Subcutaneous adipose tissue (tissue), 4 donors: Measurements from ENCODE around the gene PAPOLB. TPM values are rescaled to one million over a fixed set of nuclear protein-coding genes. Genes with fewer than 3 reads are reported as not detected.

Experiments
- CTCF ChIP-seq: fragments of 450-650 bp; IDR thresholded peaks from one replicate; pipeline ENCODE4 v1.5.1; 2016; ENCODE audit warnings: low read depth, mild to moderate bottlenecking, control low read depth, antibody characterized with exemption, moderate library complexity
- total RNA-seq, 4 donors: library from RNA; depleted of rRNA; stranded (reverse); fragments of >200 nt; gene quantifications; one replicate each; pipeline ENCODE4 v1.1.0, GENCODE V29; 2016

Gene PAPOLB
- under 1 TPM; 0.22 to 0.68 (median 0.35) TPM for total RNA-seq

DNA sequence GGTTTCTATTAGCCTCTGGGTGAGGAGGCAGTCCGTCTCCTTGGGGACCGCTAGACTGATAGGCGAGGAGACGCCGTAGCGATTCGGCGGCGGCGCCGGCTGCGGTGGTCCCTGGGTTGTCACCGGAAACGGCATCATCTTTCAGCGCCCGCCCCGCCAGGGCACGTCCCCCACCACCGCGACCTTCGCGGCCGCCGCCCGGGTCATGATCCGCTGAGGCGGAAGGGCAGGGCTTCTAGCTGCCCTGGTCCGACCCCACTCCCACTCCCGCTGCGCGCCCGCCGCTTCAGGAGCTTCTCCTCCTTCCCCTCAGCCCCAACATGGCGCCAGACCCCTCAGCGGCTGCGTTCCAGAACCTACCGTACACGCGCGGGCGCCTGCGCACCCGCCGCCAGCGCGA lies at the start of gene PAPOLB:
TSS of gene PAPOLB (minus strand) at position 358 of the 400 bp plus-strand sequence. CDS start at position 138, 220 bp downstream.
- TF ChIP-seq CTCF: no peak

- no peak for TF ChIP-seq CTCF
Observed at GRCh38 chr7:4911111-4911828, 49.4 kb upstream of the PAPOLB start.

DNA sequence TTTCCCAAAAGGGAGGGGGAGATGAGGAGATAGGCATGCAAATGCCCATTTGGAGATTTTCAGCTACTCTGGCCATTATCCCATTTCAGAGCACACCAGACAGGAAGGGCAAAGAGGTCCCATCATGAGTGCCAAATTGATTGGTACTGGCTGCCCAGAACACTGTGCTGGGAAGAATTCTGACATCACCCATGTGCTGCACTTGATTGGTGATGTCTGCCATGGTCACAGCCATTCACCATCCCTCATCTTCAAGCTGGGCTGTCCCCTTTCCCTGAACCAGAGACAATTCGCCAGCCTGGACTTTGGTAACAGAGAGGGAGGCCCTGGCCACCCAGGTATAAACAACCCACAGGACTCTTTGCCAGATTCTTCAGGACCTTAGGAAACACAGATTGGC lies 44.9 kb upstream of the PAPOLB start:
- no peak for TF ChIP-seq CTCF

- TF ChIP-seq CTCF: no peak
Observed at GRCh38 chr7:4905171-4905570, 43.3 kb upstream of the PAPOLB start.

- no peak for TF ChIP-seq CTCF
Observed at GRCh38 chr7:4904346-4904745, 42.5 kb upstream of the PAPOLB start.

DNA sequence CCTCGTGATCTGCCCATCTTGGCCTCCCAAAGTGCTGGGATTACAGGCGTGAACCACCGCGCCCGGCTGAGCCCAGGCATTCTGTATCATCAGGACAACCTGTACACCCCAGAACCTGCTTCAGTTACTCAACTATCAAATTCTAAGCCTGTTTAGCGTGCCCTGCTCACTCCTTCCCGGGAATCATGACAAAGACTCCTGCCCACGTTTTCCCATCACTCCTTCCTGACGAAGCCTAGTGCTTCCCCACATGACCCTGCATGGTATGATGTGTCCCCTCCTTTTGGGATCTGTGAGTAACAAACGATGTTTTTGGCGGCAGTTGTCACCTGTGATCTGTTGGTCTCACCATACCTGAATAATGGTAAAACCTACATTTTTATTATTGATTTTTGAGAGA lies 33.9 kb upstream of the PAPOLB start:
- no peak for TF ChIP-seq CTCF

DNA sequence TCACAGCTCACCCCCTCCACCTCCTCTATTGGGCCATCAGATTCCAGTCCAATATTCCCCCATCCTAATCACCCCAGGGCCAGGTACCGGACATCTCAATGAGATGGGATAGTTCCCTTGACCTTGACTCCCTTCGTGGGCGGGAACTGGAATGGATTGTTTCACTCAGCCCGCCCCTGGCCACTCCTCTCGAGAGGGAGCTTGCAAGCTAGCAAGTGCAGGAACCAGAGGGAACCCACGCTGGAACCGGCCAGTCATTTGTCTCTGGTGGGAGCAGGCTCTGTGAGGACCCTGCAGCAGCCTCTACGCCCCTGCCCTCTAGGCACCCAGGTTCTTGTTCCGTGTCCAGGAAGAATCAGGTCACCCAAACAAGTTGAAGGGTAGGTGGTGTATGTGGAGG lies 32.7 kb upstream of the PAPOLB start:
- TF ChIP-seq CTCF: no peak
